Astrocyte of the cerebellum (primary cell): ENCODE results near the gene NOTUM.

Source experiments
- DNase-seq: peaks from one replicate; pipeline ENCODE4 v3.0.0-alpha.2; 2011; ENCODE audit warnings: low read depth
- H3K4me3 ChIP-seq: 2 replicates; pipeline ENCODE4 v1.5.1; 2011; ENCODE audit warnings: mild to moderate bottlenecking, low read depth, low read length, moderate library complexity
- in situ Hi-C: cut with HindIII; loops from 2 replicates; pipeline ENCODE4 v1.10.0; 2017; ENCODE audit warnings: low sequenced_read_pairs
- TF ChIP-seq, protein P1 (sequence below): IDR thresholded peaks from 2 replicates; pipeline ENCODE4 v1.5.1; 2012; ENCODE audit warnings: low read length, low read depth, moderate library complexity, mild to moderate bottlenecking; ENCODE audit errors: missing control alignments

NOTUM gene

DNA sequence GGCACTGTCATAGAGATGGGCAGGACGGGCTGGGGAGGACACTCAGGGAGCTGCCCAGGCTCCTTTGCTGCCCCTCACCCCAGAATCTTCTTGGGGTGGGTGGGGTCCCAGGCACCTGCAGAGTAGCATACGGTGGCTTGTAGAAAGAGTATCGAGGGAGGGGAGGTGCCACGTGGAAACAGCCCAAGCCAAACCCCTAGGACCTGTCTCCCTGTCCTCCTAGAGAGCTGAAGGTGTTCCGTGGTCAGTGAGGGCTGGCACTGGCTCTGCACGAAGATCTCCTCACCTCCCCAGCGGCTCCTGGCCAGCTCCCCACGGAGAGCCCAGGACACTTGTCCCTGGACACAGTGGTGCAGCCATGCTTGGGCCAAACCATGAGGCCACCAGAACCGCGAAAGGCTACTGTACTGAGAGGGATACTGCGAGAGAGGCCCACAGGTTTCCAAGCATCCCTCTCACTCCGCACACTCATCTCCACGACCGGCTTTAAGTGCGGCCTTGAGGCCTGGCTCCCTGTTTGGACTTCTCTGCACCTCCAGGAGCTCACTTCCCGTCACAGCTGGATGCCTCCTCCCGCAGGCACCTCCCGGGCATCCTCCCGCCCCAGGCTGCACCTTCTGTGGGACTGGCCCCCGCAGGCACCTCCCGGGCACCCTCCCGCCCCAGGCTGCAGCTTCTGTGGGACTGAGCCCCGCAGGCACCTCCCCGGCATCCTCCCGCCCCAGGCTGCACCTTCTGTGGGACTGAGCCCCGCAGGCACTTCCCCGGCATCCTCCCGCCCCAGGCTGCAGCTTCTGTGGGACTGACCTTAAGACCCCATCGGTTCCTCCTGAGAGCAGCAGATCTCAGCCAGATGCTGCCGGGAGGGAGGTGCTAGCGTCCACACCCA lies 31.5 kb downstream of the NOTUM start:
- DNase-seq: no peak
- peak overlapping the region; percentile 79 for H3K4me3 ChIP-seq
- TF ChIP-seq, protein P1, sequence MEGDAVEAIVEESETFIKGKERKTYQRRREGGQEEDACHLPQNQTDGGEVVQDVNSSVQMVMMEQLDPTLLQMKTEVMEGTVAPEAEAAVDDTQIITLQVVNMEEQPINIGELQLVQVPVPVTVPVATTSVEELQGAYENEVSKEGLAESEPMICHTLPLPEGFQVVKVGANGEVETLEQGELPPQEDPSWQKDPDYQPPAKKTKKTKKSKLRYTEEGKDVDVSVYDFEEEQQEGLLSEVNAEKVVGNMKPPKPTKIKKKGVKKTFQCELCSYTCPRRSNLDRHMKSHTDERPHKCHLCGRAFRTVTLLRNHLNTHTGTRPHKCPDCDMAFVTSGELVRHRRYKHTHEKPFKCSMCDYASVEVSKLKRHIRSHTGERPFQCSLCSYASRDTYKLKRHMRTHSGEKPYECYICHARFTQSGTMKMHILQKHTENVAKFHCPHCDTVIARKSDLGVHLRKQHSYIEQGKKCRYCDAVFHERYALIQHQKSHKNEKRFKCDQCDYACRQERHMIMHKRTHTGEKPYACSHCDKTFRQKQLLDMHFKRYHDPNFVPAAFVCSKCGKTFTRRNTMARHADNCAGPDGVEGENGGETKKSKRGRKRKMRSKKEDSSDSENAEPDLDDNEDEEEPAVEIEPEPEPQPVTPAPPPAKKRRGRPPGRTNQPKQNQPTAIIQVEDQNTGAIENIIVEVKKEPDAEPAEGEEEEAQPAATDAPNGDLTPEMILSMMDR: no peak
- in situ Hi-C loops: no loop called here

DNA sequence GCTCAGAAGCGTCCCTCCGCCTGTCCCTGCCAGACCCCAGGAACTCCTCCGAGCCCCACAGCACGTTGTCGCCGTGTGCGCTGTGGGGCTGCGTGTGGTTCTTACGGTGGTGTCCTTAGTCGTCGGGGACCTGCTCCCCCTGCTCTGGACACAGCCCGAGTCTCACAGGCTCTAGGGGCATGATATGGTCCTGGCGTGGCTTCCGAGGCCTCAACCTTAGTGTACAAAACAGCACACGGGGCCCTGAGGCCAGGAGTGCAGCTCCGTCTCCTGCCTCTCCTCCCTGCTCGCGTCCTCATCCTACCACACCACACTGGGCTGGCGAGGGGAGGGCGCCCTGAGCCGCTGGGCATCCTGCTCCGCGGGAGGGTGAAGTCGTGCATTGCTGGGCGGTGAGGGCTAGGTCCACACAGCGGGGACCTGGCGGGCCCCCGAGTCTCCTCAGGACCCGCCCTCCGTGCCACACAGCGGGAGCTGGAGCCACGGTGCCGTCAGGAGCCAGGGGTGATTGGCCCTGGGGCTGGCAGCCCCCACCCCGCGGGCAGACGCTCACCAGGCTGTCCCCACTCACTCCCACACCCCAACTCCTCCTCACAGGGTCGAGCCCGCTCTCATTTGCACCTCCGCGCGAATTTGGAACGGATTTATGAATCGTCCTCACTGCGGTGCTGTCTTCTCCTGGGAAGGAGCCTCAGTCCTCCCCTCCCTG lies 32.3 kb downstream of the NOTUM start:
- TF ChIP-seq, protein P1: no peak
- DNase-seq: no peak
- in situ Hi-C loops: no loop called here
- H3K4me3 ChIP-seq: peak overlapping the region; percentile 79

DNA sequence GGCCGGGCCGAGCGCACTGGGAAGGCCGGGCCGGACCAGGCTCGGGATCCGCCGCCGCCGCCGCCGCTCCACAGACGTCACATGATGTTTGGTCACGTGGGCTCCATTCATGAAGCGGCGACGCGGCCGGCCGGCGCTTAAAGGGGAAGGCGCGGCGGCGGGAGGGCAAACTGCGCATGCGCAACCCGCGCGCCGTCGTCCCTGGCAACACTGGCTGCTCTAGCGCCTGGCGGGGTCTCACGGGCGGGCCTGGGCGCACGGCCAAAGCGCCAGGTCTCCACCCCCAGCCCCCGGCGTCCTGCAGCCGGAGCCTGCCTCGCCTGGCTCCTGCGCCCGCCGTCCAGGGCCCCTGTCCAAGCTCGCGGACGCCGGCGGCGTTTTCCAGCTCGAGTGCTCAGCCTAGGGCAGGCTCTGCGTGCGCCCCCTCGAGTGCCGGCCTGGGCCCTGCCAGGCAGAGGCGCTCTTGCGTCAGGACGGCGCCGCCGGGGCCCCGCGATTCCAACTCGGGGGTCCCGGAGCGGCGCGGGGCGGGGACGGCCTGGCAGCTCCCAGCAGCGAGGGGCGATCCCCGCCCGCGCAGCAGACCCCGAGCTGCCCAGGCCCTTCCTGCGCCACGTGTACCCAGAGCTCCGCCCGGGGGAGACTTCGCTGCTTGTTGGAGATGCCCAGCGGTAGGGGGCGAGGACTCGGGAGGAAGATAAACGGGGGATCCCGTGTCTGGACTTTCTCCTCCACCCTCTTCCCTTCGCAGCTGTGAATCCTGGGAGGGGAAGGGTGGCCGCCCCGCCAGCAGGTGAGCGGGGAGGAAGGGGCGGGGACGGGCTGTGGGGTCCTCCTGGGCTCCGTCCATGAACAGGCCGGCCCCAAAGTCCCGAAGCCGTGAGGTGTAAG lies 33.1 kb downstream of the NOTUM start, which contains the start of gene MAFG:
Gene MAFG, minus strand, starts transcription at position 83 of the 891 bp plus-strand sequence. CDS start 4,550 bp downstream, outside the sequence.
- peak; percentile 82 for DNase-seq
- H3K4me3 ChIP-seq: peak within 1 kb of the TSS; percentile 79
- in situ Hi-C loops: no loop called here
- TF ChIP-seq, protein P1: peak; percentile 30

DNA sequence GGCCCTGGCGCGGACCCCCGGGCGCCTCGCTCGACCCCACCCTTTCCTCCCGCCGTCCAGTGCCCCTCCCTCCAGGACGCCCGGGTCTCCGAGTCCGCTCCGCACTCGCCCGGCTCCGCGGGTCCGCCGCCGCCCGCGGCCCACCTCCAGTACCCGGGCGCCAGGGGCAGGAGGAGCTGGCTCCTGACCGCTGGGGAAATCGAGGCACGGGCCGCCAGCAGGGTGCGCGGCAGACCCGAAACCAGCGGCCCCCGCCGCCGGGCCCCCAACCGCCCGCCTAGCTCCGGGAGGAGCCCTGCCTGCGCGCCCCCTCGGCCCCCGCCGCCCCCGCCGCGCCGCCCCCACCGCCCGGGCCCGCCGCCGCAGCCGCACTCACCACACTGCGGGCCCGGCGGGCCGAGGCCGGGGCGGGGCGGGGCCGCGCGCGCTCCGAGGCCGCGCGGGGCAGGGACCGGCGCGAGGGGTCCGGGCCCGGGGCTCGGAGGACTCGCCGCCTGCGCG lies 33.8 kb downstream of the NOTUM start:
- in situ Hi-C loops: no loop called here
- TF ChIP-seq, protein P1: no peak
- peak overlapping the region; percentile 79 for H3K4me3 ChIP-seq
- no peak for DNase-seq

DNA sequence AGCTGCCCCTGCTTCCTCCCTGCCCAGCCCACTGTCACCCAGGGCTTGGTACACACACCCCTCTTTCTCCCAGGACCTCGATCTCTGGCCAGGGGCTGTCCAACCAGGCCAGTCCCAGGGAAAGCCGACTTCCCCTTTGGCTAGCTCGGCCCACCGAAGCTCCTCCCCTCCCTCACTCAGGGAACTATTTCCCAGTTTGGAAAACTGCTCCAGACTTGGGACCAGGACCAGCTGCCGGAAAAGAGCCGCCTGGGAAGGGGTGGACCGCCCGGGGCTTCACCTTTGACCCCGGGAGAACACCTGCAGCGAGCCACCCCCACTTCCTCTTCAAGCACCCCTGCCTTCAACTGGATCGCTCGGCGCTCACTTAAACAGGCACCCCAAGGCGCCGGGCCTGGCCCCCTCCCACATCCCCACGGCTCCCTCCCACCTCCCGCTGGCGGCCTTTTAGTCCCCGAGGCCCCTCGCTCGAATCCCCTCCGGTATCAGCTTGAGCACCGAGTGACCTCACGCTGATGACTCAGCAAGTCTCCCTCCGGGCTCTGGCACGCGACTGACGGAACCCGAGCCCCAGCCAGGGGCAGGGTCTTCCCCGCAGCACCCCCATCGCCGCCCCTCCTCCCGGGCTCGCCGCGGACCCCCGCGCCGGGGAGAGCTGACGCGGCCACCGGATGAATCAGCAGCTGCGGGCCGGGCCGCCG lies 34.4 kb downstream of the NOTUM start:
- in situ Hi-C loops: no loop called here
- DNase-seq: peak; percentile 38
- H3K4me3 ChIP-seq: peak overlapping the region; percentile 79
- TF ChIP-seq, protein P1: no peak
